HG03342 (cell line): Measurements from ENCODE around the gene ZNF41.
"Not testable (repeated sequence)": the region's sequence is repeated elsewhere in the genome, so short reads cannot be mapped to it uniquely, and the experiment has no call there.

Experiments used
- ATAC-seq: cut with Tn5 transposase; IDR thresholded peaks from one replicate; pipeline ENCODE4 v1.9.1; 2021; ENCODE audit warnings: mild to moderate bottlenecking, moderate library complexity; ENCODE audit not compliant: unreplicated experiment

The ZNF41 gene

DNA sequence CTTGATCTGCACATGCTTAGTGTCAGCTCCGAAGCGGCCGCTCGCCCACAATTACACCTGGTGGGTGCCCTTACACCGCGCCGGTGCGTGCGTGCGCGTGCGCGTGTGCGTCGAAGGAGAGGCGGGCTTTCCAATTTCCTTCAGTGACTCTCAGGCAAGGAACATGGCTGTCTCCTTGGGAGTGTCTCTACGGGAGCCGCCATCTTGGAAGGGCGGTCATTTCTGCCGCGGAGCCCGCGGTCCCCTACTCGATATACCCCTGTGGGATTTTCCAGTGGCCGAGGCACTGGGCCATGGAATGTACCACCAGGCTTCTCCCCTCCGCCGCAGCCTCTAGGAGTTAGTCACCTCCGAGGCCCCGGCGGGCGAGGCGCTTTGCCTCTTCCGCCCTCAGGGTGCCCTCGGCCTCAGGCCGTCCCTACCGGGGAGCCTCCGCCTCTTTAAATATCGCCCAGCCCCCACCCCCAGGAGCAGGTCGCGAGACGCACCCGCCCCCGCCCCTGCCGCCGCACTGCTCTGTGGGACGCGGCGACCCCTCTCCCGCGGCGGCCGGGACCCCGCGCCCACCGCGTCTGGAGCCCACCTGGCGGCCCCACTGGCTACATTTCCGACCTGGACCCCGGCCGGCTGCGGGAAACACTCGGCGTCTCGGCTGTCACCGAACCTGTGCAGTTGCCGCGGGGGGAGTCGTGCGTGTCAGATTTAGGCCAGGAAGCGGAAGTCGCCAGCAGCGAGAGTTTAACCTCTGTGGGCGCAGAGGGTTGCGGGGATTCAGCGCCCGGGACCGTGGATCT lies at the start of gene ZNF41:
Gene ZNF41 (minus strand): TSS at position 711 of the 794 bp plus-strand sequence. CDS start 15,741 bp downstream, outside the sequence.
- ATAC-seq = peak; percentile 90

DNA sequence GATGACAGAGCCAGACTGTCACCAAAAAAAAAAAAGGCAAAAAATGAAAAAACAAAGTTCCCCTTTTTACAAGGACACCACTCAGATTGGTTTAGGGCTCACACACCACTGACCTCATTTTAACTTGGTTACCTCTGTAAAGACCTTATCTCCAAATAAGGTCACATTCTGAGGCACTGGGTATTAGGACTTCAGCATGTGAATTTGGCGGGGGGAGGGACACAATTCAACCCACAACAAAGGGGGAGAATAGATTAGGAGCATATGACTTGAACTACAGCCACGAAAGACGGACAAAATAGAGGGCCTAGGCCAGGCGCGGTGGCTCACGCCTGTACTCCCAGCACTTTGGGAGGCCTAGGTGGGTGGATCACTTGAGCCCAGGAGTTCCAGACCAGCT lies 47.0 kb upstream of the ZNF41 start:
- ATAC-seq = no peak

GRCh38 chrX:47529548-47529947 lies 46.5 kb upstream of the ZNF41 start:
- no peak for ATAC-seq

GRCh38 chrX:47523713-47524166 lies 40.7 kb upstream of the ZNF41 start:
- ATAC-seq = peak; percentile 33

GRCh38 chrX:47523297-47523696 lies 40.3 kb upstream of the ZNF41 start:
- peak; percentile 84 for ATAC-seq

DNA sequence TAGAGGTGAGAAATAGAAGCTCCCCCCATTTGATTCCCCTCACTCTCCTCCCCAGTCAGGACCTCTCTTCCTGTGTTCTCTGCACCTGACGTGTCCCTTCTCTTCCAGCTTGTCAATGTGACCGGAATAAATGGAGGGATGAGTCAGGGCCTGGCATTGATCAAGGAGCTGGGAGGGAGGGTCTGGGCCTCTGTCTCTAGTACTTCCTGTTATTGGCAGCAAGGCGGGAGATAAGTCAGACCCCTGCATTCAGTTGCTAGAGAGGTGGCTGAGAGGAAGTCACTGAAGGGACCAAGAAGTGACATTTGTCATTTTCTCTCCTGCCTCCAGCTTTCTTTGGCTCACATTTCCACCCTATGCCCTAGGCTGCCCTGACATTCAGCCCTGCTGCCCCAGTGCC lies 35.1 kb upstream of the ZNF41 start:
- ATAC-seq = no peak

GRCh38 chrX:47515941-47516665 lies 33.1 kb upstream of the ZNF41 start:
- no peak for ATAC-seq

- no peak for ATAC-seq
These were observed 31.7 kb upstream of the ZNF41 start for GRCh38 chrX:47514533-47515235.

- peak; percentile 72 for ATAC-seq
These were observed 30.3 kb upstream of the ZNF41 start for GRCh38 chrX:47513034-47513965.

- ATAC-seq = not testable (repeated sequence)
These were observed 29.4 kb upstream of the ZNF41 start for GRCh38 chrX:47512383-47512782.

DNA sequence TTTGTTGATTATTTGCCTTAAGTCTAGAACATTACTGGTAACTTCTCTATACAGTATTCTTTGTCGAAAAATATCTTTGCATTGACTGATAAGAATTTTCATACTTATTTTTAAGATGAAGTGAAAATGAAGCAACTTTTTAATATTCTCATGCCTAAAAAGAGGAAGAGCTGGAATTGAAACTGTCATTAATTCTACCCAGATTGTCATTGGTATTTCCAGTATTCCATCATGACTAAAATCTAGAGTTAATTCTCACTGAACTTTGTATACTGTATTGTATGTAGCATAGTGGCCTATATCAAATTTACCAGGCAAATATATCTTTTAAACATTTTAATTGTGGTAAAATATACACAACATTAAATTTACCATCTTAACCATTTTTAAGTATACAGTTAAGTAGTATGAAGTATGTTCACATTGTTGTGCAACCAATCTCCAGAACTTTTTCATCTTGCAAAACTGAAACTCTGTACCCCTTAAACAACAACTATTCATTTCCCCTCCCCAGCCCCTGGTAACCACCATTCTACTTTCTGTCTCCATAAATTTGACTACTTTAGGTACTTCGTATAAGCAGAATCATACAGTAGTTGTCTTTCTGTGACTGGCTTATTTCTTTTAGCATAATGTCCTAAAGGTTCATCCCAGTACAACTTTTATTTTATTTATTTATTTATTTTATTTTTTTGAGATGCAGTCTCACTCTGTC lies 24.3 kb upstream of the ZNF41 start:
- ATAC-seq = no peak

GRCh38 chrX:47503151-47503550 lies 20.1 kb upstream of the ZNF41 start:
- ATAC-seq = no peak

GRCh38 chrX:47502316-47503125 lies 19.5 kb upstream of the ZNF41 start:
- no peak for ATAC-seq

- ATAC-seq = no peak
These were observed 18.4 kb upstream of the ZNF41 start for GRCh38 chrX:47501226-47502074.

DNA sequence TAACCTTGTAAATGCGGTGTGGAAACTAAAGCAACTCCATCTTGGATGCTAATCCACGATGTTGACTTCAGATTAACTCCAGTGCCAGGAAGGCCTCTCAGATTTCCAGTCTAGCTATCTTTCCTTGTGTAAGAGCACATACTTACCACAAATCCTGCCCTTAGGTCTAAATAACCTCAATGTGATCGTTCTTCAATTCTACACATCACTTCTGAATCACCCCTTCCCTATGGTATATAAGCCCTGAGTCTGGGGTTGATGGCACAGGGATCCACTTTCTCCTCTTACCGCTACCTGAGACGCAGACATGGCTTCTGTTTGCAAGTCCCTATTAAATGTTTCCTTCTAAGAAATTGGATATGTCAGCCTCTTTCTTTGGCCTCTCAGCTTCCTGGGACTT lies 17.5 kb upstream of the ZNF41 start:
- ATAC-seq = no peak

DNA sequence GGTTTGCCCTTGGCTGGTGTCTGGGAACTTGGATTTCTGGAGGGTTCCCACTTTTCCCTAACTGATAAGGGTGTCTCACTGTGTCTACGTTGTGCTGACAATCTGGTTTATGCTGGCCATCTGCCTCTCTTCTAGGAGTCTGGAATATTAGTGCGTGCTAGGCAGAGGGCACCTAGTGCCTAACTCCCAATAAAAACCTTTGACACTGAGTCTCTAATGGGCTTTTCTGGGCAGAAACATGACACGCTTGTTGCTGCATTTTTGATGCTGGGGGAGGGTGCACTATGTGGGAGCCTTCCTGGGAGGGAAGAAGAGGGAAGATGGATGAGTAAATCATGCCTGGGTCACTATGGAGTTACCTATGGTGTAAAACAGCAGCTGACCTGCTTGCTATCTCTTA lies 16.3 kb upstream of the ZNF41 start:
- ATAC-seq = no peak

DNA sequence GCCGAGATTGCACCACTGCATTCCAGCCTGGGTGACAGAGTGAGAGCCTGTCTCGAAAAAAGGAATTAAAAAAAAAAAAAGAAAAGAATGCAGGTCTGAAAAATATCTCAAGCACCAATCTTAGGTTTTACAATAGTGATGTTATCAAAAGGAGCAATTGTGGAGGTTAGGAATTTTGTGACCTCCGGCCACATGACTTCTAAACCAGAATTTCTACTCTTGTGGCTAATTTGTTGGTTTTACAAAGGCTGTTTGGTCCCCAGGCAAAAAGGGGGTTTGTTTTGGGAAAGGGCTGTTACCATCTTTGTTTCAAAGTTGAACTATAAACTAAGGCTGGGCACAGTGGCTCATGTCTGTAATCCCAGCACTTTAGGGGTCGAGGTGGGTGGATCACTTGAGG lies 15.4 kb upstream of the ZNF41 start:
- no peak for ATAC-seq

DNA sequence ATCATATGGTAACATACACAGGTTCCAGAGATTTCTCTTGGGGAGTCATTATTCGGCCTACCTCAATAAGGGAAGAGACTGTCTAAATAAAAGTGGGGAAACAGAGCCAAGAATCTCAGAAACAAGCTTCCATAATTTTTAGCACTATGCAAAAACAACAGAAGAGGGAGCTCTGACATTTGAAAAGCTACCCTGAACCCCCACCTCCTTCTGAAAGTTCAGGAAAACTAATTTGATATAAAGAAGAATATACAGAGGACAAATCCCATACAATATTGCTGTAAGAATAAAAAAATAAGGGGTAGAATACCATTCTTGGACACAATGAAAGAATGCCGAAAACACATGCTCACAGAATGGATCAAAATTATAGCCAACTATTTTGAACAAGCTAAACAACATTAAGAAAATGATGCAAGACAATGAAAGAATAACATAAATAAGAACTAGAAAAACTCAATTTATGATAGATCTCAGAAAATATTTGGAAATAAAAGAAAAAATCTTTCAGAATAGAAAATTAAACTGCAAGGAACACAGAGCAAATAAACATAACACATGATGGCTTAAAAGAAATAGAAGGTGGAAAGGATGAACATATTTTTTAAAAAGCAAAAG lies 14.4 kb upstream of the ZNF41 start:
- ATAC-seq = no peak
